Right atrium auricular region (tissue), 2 donors: Measurements from ENCODE around the gene GABRQ. TPM values are rescaled to one million over a fixed set of nuclear protein-coding genes. Genes with fewer than 3 reads are reported as not detected.

Experiments
- DNase-seq: peaks from one replicate; pipeline ENCODE4 v3.0.0-alpha.2; 2019; ENCODE audit warnings: low spot score
- H3K27ac ChIP-seq, 2 donors: fragments of 200-600 bp; sonication (generic); 1 replicate in 1 of 2; 2 replicates in 1 of 2; pipeline ENCODE4 v1.5.1; 2016 to 2019
- H3K27me3 ChIP-seq, 2 donors: fragments of 200-600 bp; sonication (generic); one replicate each; pipeline versions ENCODE4 v1.5.1 to v1.6.0; 2017 to 2019
- H3K36me3 ChIP-seq: fragments of 200-600 bp; sonication (generic); one replicate; pipeline ENCODE4 v1.5.1; 2016
- H3K4me1 ChIP-seq, 2 donors: fragments of 200-600 bp; sonication (generic); one replicate each; pipeline versions ENCODE4 v1.5.1 to v1.6.0; 2017 to 2019
- H3K4me3 ChIP-seq, 2 donors: fragments of 200-600 bp; sonication (generic); 1 replicate in 1 of 2; 2 replicates in 1 of 2; pipeline ENCODE4 v1.5.1; 2017 to 2019; ENCODE audit warnings: mild to moderate bottlenecking in 1 of 2, moderate library complexity in 1 of 2
- H3K9me3 ChIP-seq, 2 donors: fragments of 200-600 bp; sonication (generic); one replicate each; pipeline ENCODE4 v1.5.1; 2019
- total RNA-seq, 2 donors: library from RNA; depleted of rRNA; stranded (reverse); fragments of >200 nt; gene quantifications; one replicate each; pipeline ENCODE4 v1.1.0, GENCODE V29; 2016
- TF ChIP-seq, protein P1 (sequence below), 2 donors: fragments of 200-600 bp; sonication (generic); IDR thresholded peaks; one replicate each; pipeline ENCODE4 v1.5.1; 2019; ENCODE audit warnings: antibody characterized with exemption in 2 of 2

The GABRQ gene
- total RNA-seq, 2 donors from 2014 or later = 0.04 TPM; not detected in 1

DNA sequence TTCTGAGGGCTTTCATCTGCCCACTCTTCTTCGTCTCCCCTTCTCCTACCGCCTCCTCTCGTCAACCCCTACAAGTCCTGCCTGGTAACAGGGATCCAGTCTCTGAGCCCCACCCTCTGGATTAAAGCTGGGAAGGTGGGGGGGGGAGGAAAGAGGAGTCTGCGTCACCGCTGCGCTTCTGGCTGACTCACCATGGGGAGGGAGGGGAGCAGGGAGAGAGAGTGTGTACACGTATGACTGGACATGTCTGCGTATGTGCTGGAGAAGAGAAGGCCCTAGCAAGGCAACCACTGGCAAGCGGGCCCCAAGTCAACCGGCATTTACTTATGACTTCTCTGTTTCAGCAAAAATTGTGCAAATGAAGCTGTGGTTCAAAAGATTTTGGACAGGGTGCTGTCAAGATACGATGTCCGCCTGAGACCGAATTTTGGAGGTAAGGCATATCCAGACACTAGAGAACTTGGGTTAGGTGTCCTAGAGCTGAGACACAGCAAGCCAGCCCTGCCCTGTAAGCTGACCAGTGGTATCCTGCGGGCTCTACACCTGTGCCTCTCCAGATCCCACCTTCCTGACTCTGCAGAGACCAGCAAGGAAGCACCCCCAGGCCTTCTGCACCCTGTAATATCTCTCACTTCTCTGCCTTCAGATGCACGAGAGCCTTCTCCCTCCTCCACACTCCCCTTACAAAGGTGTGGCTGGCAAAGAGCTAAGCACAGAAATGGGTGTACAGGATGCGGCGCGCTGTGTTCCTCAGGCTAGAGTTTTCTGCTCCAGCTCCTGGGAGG, 2.5 kb downstream of the GABRQ start:
- Histone ChIP-seq H3K27me3 (peaks cover 0 to 5% of the 10 kb centered on the region in 2 donors), H3K4me3 (no peak overlapping the region), H3K36me3 (no peaks in the 10 kb centered on the region), H3K9me3 (no peaks in the 10 kb centered on the region), H3K27ac (no peak overlapping the region), H3K4me1 (peaks cover 0 to 10% of the 10 kb centered on the region in 2 donors)
- no peak for DNase-seq
- TF ChIP-seq, protein P1, sequence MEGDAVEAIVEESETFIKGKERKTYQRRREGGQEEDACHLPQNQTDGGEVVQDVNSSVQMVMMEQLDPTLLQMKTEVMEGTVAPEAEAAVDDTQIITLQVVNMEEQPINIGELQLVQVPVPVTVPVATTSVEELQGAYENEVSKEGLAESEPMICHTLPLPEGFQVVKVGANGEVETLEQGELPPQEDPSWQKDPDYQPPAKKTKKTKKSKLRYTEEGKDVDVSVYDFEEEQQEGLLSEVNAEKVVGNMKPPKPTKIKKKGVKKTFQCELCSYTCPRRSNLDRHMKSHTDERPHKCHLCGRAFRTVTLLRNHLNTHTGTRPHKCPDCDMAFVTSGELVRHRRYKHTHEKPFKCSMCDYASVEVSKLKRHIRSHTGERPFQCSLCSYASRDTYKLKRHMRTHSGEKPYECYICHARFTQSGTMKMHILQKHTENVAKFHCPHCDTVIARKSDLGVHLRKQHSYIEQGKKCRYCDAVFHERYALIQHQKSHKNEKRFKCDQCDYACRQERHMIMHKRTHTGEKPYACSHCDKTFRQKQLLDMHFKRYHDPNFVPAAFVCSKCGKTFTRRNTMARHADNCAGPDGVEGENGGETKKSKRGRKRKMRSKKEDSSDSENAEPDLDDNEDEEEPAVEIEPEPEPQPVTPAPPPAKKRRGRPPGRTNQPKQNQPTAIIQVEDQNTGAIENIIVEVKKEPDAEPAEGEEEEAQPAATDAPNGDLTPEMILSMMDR (IDR thresholded peaks at IDR 0.05) = no peak

DNA sequence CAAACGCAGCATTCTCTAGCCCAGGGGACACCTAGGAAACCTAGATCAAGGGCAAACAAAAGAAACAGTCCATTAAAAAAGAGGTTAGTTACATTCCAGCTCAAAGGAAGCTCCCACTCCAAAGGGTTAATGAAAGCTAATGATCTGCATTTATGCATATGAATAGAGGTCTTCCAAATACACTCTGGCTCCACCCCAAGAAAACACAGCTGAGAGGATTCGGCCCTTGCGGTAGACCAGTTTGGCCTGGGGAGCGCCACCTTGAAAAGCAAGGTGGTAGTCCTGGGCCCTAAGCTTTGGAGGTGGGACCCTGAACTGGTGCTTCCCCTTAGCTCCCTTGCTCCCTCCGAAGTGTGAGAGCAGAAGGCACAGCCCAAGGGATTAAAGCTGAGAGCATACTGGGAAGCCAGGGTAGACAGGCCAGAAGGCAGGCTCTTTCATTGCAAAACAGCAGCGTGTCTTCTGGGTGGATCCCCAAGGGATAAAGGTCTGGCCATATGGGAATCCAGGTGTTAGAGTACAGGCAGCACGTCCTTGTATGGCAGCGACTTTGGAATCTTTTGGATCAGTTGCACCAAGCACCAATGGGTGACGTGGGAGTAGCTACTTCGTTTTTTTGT, 3.7 kb downstream of the GABRQ start:
- Histone ChIP-seq H3K27me3 (peaks cover 0 to 5% of the 10 kb centered on the region in 2 donors), H3K4me3 (no peak overlapping the region), H3K27ac (no peak overlapping the region), H3K36me3 (no peaks in the 10 kb centered on the region), H3K4me1 (peaks cover 0 to 10% of the 10 kb centered on the region in 2 donors), H3K9me3 (no peaks in the 10 kb centered on the region)
- DNase-seq = no peak
- TF ChIP-seq, protein P1 (IDR thresholded peaks at IDR 0.05) = no peak

DNA sequence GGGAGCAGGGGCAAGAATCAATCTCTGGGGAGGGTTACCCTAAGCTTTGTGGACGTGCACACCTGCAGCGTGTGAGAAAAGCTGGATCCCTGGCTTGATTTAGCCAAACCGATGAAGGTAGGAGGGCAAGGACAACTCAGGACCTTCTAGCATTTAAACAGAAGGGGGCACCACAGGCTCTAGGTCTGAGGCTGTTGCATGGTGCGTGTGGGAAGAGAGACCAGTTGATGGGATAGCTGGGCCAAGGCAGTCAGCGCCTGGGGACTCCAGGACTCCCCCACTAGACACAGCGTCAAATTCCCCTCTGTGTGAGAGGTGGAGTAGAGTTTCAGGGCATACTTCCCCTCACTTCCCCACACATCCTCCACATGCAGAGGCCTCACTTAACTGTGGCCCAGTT, 4.3 kb downstream of the GABRQ start:
- TF ChIP-seq, protein P1 (IDR thresholded peaks at IDR 0.05) = peak in 1 of 2 donors; percentile 23
- H3K27ac ChIP-seq = no peak overlapping the region
- H3K4me1 ChIP-seq = peaks cover 0 to 10% of the 10 kb centered on the region in 2 donors
- no peaks in the 10 kb centered on the region for H3K9me3 ChIP-seq
- DNase-seq = no peak
- no peaks in the 10 kb centered on the region for H3K36me3 ChIP-seq
- H3K27me3 ChIP-seq = peaks cover 0 to 5% of the 10 kb centered on the region in 2 donors
- no peak overlapping the region for H3K4me3 ChIP-seq

DNA sequence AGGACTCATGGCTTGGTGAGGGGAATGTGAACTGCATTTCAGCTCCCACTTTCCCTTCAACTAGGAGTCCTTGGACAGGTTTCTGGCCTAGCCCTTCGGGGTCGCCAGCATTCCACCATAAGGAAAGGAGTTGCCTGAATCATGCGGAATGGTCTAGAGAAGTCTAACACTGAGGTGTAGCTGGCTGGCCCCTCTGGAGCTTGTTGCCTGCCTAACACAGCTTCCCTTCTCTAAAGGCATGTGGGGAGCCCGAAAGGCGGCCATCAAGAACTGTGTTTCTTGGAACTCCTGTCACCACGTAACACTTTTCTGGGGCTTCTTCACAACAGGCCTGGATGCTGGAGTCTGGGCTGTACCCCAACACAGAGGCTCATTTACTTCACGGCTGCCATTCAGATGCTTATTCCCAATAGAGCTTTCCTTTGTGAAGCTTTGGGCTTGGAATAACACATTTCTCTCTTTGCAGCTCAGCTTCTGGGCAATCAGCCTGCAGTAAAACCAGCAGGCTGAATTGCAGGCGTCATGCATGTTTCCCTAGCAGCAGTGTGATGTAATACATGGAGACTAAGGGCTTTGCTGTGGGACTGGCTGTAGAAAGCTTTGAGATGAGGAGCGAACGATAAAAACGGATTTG, 5.4 kb downstream of the GABRQ start:
- TF ChIP-seq, protein P1 (IDR thresholded peaks at IDR 0.05) = no peak
- DNase-seq = no peak
- H3K27me3 ChIP-seq = peaks cover 0 to 5% of the 10 kb centered on the region in 2 donors
- no peak overlapping the region for H3K4me3 ChIP-seq
- no peaks in the 10 kb centered on the region for H3K9me3 ChIP-seq
- H3K36me3 ChIP-seq = no peaks in the 10 kb centered on the region
- no peak overlapping the region for H3K27ac ChIP-seq
- peaks cover 0 to 4% of the 10 kb centered on the region in 2 donors for H3K4me1 ChIP-seq

DNA sequence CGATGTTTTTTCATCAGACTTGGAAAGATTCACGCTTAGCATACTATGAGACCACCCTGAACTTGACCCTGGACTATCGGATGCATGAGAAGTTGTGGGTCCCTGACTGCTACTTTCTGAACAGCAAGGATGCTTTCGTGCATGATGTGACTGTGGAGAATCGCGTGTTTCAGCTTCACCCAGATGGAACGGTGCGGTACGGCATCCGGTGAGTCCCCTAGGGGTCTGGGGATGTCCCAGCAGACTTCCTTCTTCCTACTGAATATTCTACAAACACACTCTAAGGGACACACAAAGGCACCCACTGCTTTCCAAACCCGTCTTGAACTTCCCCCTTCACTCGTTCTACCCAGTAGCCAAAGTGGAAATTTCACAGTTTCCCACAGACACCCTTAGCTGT, 9.3 kb downstream of the GABRQ start:
- no peak overlapping the region for H3K27ac ChIP-seq
- no peaks in the 10 kb centered on the region for H3K9me3 ChIP-seq
- H3K36me3 ChIP-seq = no peaks in the 10 kb centered on the region
- DNase-seq = no peak
- no peaks in the 10 kb centered on the region for H3K4me1 ChIP-seq
- H3K4me3 ChIP-seq = no peak overlapping the region
- no peaks in the 10 kb centered on the region for H3K27me3 ChIP-seq
- TF ChIP-seq, protein P1 (IDR thresholded peaks at IDR 0.05) = no peak
